A375 (cell line): ENCODE data around the gene SLC30A9. TPM values are rescaled to one million over a fixed set of nuclear protein-coding genes. Genes with fewer than 3 reads are reported as not detected.

Source experiments
- total RNA-seq: library from RNA; depleted of rRNA; stranded (reverse); fragments of >200 nt; shearing (Covaris generic); gene quantifications from 2 replicates; pipeline ENCODE4 v1.2.3, GENCODE V29; 2014; rRNA removed

SLC30A9 gene
- total RNA-seq = 74.9 and 86.8 TPM in 2 replicates

GRCh38 chr4:41990365-41991111, at the start of gene SLC30A9:
TSS of gene SLC30A9 (plus strand) at chr4:41990530. CDS start at chr4:41990652, 122 bp downstream.

GRCh38 chr4:41981456-41981855, 8.9 kb upstream of the SLC30A9 start, which contains the start of gene DCAF4L1:
TSS of gene DCAF4L1 (plus strand) at chr4:41981756. CDS start at chr4:41981793, 37 bp downstream.

Other genes with a start within 250 kb of the SLC30A9 start
- not detected in 2 replicates for gene PHOX2B, start 241.8 kb upstream of the SLC30A9 start, total RNA-seq
- gene TMEM33, start 55.1 kb upstream of the SLC30A9 start, total RNA-seq = 51.4 and 70.5 TPM in 2 replicates
- 0.79 and 1.1 TPM in 2 replicates for gene DCAF4L1, start 8.8 kb upstream of the SLC30A9 start, total RNA-seq
- 1.7 TPM in 2 replicates for gene BEND4, start 162.1 kb downstream of the SLC30A9 start, total RNA-seq